SK-N-SH (cell line): Measurements from ENCODE around the gene SLC26A2. TPM values are rescaled to one million over a fixed set of nuclear protein-coding genes. Genes with fewer than 3 reads are reported as not detected.

Experiments
- CTCF ChIA-PET: fragments of 300-600, 350-600 bp; formaldehyde crosslinking; extraction: SDS; loops from one replicate; lab custom pipeline; 2021; lab: Yijun Ruan, JAX
- POLR2A ChIA-PET: fragments of 350-600 bp; sonication (Branson Sonifier 250); formaldehyde crosslinking; extraction: SDS; loops from one replicate; lab custom pipeline; 2020; ENCODE audit warnings: antibody characterized with exemption, inconsistent platforms; lab: Yijun Ruan, JAX
- DNase-seq: peaks from one replicate; pipeline ENCODE4 v3.0.0; 2012
- H2AFZ ChIP-seq: fragments of 200-600 bp; sonication (generic); 2 replicates; pipeline ENCODE4 v1.8.1; 2016; ENCODE audit warnings: antibody characterized with exemption, mild to moderate bottlenecking, low read depth
- H3F3A ChIP-seq: fragments of 200-600 bp; sonication (generic); replicated peaks from 2 replicates; pipeline ENCODE3; 2016; ENCODE audit warnings: antibody characterized with exemption, mild to moderate bottlenecking; ENCODE audit not compliant: insufficient read depth
- H3K27ac ChIP-seq, 2 experiments: fragments of 200-500 bp in 1 of 2; fragments of 200-600 bp in 1 of 2; sonication (Bioruptor generic) in 1 of 2; sonication (generic), shearing (Covaris generic) in 1 of 2; 2 replicates each; pipeline versions ENCODE4 v1.5.1 to v1.6.1; 2014 to 2016; ENCODE audit warnings: low read depth in 2 of 2, inconsistent platforms in 1 of 2, low read length in 1 of 2, mild to moderate bottlenecking in 1 of 2, mixed read lengths in 1 of 2
- H3K27me3 ChIP-seq: fragments of 200-600 bp; sonication (generic), shearing (Covaris generic); 2 replicates; pipeline ENCODE4 v1.6.1; 2016; ENCODE audit warnings: mixed run types; ENCODE audit not compliant: insufficient read depth
- H3K36me3 ChIP-seq, 2 experiments: fragments of 200-500 bp in 1 of 2; fragments of 200-600 bp in 1 of 2; sonication (Bioruptor generic) in 1 of 2; sonication (generic) in 1 of 2; replicated peaks in 1 of 2; 2 replicates each; pipeline versions ENCODE3 to v1.5.1; 2014 to 2016; ENCODE audit warnings: low read length in 1 of 2, mild to moderate bottlenecking in 1 of 2; ENCODE audit not compliant: insufficient read depth in 2 of 2, control insufficient read depth in 1 of 2
- H3K4me1 ChIP-seq, 2 experiments: fragments of 200-500 bp in 1 of 2; fragments of 200-600 bp in 1 of 2; sonication (Bioruptor generic) in 1 of 2; sonication (generic), shearing (Covaris generic) in 1 of 2; 2 replicates each; pipeline versions ENCODE4 v1.5.1 to v1.6.1; 2014 to 2016; ENCODE audit warnings: low read depth in 1 of 2, low read length in 1 of 2, mixed run types in 1 of 2; ENCODE audit not compliant: insufficient read depth in 2 of 2, control insufficient read depth in 1 of 2
- H3K4me2 ChIP-seq: fragments of 200-600 bp; sonication (generic), shearing (Covaris generic); 2 replicates; pipeline ENCODE4 v1.6.1; 2017; ENCODE audit warnings: mixed run types
- H3K4me3 ChIP-seq, 2 experiments: fragments of 200-500 bp in 1 of 2; fragments of 200-600 bp in 1 of 2; sonication (Bioruptor generic) in 1 of 2; sonication (generic), shearing (Covaris generic) in 1 of 2; 2 replicates each; pipeline versions ENCODE4 v1.5.1 to v1.8.1; 2014 to 2016; ENCODE audit warnings: low read depth in 2 of 2, inconsistent platforms in 1 of 2, low read length in 1 of 2, mild to moderate bottlenecking in 1 of 2, mixed read lengths in 1 of 2, moderate library complexity in 1 of 2
- H3K79me2 ChIP-seq: fragments of 200-600 bp; sonication (generic); 2 replicates; pipeline ENCODE4 v1.8.1; 2017; ENCODE audit warnings: mild to moderate bottlenecking; ENCODE audit not compliant: insufficient read depth
- H3K9ac ChIP-seq: fragments of 200-600 bp; sonication (generic); 2 replicates; pipeline ENCODE4 v1.6.1; 2017; ENCODE audit warnings: mixed run types
- H3K9me2 ChIP-seq: fragments of 200-600 bp; sonication (generic); 2 replicates; pipeline ENCODE4 v1.6.1; 2017; ENCODE audit warnings: mixed run types
- H3K9me3 ChIP-seq: fragments of 200-600 bp; sonication (generic); 2 replicates; pipeline ENCODE4 v1.6.1; 2017; ENCODE audit warnings: mixed run types, mild to moderate bottlenecking, moderate library complexity
- H4K20me1 ChIP-seq: fragments of 200-600 bp; sonication (generic); 2 replicates; pipeline ENCODE4 v1.6.1; 2017; ENCODE audit warnings: mild to moderate bottlenecking, mixed run types; ENCODE audit not compliant: insufficient read depth
- EP300 ChIP-seq, 2 experiments: IDR thresholded peaks; 2 replicates each; pipeline versions ENCODE4 v1.4.0 to v1.6.1; 2012; ENCODE audit warnings: borderline replicate concordance in 1 of 2, low read depth in 1 of 2, low read length in 1 of 2
- EZH2phosphoT487 ChIP-seq: fragments of 200-600 bp; sonication (generic); IDR thresholded peaks from 2 replicates; pipeline ENCODE4 v1.6.1; 2017; ENCODE audit warnings: low read depth, mixed run types, mild to moderate bottlenecking, antibody characterized with exemption, moderate library complexity, borderline replicate concordance
- FOSL2 ChIP-seq: IDR thresholded peaks from 2 replicates; pipeline ENCODE4 v1.4.0; 2012; ENCODE audit warnings: low read depth, mild to moderate bottlenecking, moderate library complexity, borderline replicate concordance
- GABPA ChIP-seq: IDR thresholded peaks from 2 replicates; pipeline ENCODE4 v1.4.0; 2012; ENCODE audit warnings: low read depth, mild to moderate bottlenecking
- JUND ChIP-seq: IDR thresholded peaks from 2 replicates; pipeline ENCODE4 v1.4.0; 2012
- MAX ChIP-seq: IDR thresholded peaks from 2 replicates; pipeline ENCODE4 v1.4.0; 2012; ENCODE audit warnings: low read depth
- MEF2A ChIP-seq: IDR thresholded peaks from 2 replicates; pipeline ENCODE4 v1.4.0; 2012; ENCODE audit warnings: low read depth, borderline replicate concordance
- MXI1 ChIP-seq: IDR thresholded peaks from 2 replicates; pipeline ENCODE4 v1.6.1; 2012; ENCODE audit warnings: mild to moderate bottlenecking, low read depth, low read length, improper control_type of control experiment
- NFIC ChIP-seq: IDR thresholded peaks from 2 replicates; pipeline ENCODE4 v1.4.0; 2012; ENCODE audit warnings: borderline replicate concordance
- PBX3 ChIP-seq: IDR thresholded peaks from 2 replicates; pipeline ENCODE4; 2012
- RXRA ChIP-seq: IDR thresholded peaks from 2 replicates; pipeline ENCODE4 v1.4.0; 2012; ENCODE audit warnings: low read depth, mild to moderate bottlenecking, borderline replicate concordance
- TCF12 ChIP-seq: IDR thresholded peaks from 2 replicates; pipeline ENCODE4 v1.4.0; 2012
- TEAD4 ChIP-seq: IDR thresholded peaks from 2 replicates; pipeline ENCODE4 v1.4.0; 2012; ENCODE audit warnings: mild to moderate bottlenecking, borderline replicate concordance; ENCODE audit not compliant: insufficient read depth
- YY1 ChIP-seq: IDR thresholded peaks from 2 replicates; pipeline ENCODE4 v1.4.0; 2012; ENCODE audit warnings: low read depth, mild to moderate bottlenecking
- whole genome bisulfite sequencing: methylation state at CpG from one replicate; pipeline ENCODE4 v1.1.6; 2017; ENCODE audit warnings: low lambda C conversion rate; 5-methylcytosine and 5-hydroxymethylcytosine counted together
- polyA plus RNA-seq, 3 experiments: library from polyadenylated mRNA; depleted of rRNA; stranded (reverse); fragments of >200 nt; gene quantifications; 2 replicates each; pipeline ENCODE4 v1.2.3, GENCODE V29; 2012
- TF ChIP-seq, protein P1 (sequence below): IDR thresholded peaks from 2 replicates; pipeline ENCODE4 v1.4.0; 2012; ENCODE audit warnings: low read depth, borderline replicate concordance
- TF ChIP-seq, protein P2 (sequence below): fragments of 200-600 bp; sonication (generic); IDR thresholded peaks from 2 replicates; pipeline ENCODE4 v1.6.1; 2017; ENCODE audit warnings: antibody characterized with exemption, mild to moderate bottlenecking, moderate library complexity

SLC26A2 gene
- polyA plus RNA-seq, 1 of the 3 experiments (the other 2 are of a cell fraction): 1.3 TPM

DNA sequence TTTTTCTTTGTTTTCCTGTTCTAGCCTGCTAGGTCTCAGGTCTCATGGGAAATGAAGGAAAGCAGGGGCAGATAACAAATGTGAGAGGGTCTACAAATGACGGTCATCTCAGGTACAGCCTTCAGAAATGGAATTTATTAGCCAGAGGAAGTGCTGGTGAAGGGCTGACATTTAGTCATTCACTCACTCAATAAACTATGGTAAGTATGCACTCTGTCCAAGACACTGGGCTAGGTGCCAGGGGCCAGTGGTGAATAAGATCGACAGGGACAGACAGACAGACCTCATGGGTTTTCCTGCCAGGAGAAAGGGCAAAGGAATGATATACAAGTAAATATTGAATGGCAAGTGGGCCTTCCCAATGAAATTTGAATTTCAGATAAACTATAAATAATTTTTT is 22.3 kb upstream of the SLC26A2 start:
- Histone ChIP-seq H3K4me2 (peak overlapping the region; percentile 46), H3K9me2 (no peaks in the 10 kb centered on the region), H3K4me3 (no peak overlapping the region), H3K4me1 (peaks cover 5 to 37% of the 10 kb centered on the region in 2 experiments), H3K27ac (peak overlapping the region; percentile 65 to 67; a peak in 3 of 4 replicates), H3K36me3 (no peaks in the 10 kb centered on the region), H3K27me3 (no peaks in the 10 kb centered on the region), H3F3A (peaks cover 22% of the 10 kb centered on the region), H4K20me1 (no peaks in the 10 kb centered on the region), H2AFZ (no peak overlapping the region), H3K9me3 (no peaks in the 10 kb centered on the region), H3K79me2 (no peaks in the 10 kb centered on the region), H3K9ac (peak overlapping the region; percentile 24; the same call in 1 of the 2 replicates)
- 8% methylated on average over 2 of the region's 2 CpGs for WGBS
- CTCF ChIA-PET: no interaction called here
- no peak for TF ChIP-seq MXI1
- TF ChIP-seq JUND: peak; percentile 51
- TF ChIP-seq EP300 (IDR thresholded peaks at IDR 0.05; ENCODE audit: borderline replicate concordance in 1 of 2, low read depth in 1 of 2, low read length in 1 of 2): peak in 1 of 2 experiments; percentile 47; a peak in 1 of 4 replicates
- TF ChIP-seq NFIC: peak; percentile 97
- 0 out of 2 replicates have a peak, but pooled peaks have one; percentile 55 for TF ChIP-seq TEAD4
- TF ChIP-seq FOSL2: peak; percentile 21; the same call in 1 of the 2 replicates
- TF ChIP-seq RXRA: peak; percentile 56; the same call in 1 of the 2 replicates
- no peak for TF ChIP-seq GABPA
- TF ChIP-seq TCF12: peak; percentile 73
- peak; percentile 95 for TF ChIP-seq PBX3
- POLR2A ChIA-PET: no interaction called here
- no peak for DNase-seq

GRCh38 chr5:149938791-149939358 is 21.7 kb upstream of the SLC26A2 start:
- Histone ChIP-seq H3K9ac (peak overlapping the region; percentile 51; the same call in 1 of the 2 replicates), H3K9me3 (no peaks in the 10 kb centered on the region), H2AFZ (peak overlapping the region; percentile 27; the same call in 1 of the 2 replicates), H3K79me2 (no peaks in the 10 kb centered on the region), H3K27me3 (no peaks in the 10 kb centered on the region), H3K27ac (peak overlapping the region; percentile 63 to 67; a peak in 3 of 4 replicates), H3K36me3 (no peaks in the 10 kb centered on the region), H3F3A (peaks cover 22% of the 10 kb centered on the region), H3K4me3 (no peak overlapping the region), H3K4me1 (peaks cover 5 to 37% of the 10 kb centered on the region in 2 experiments), H3K4me2 (peak overlapping the region; percentile 46), H4K20me1 (no peaks in the 10 kb centered on the region), H3K9me2 (no peaks in the 10 kb centered on the region)
- CTCF ChIA-PET: interaction anchor here (1.0 to 1.6 kb wide), 2 partner anchors 21 to 23 kb away, joined by 4 to 7 read pairs; partner anchors contain the start of gene SLC26A2
- POLR2A ChIA-PET: no interaction called here
- WGBS: 31% methylated on average over 4 of the region's 6 CpGs
- no peak for TF ChIP-seq YY1
- TF ChIP-seq PBX3: peak; percentile 13; the same call in 1 of the 2 replicates
- TF ChIP-seq, protein P1, sequence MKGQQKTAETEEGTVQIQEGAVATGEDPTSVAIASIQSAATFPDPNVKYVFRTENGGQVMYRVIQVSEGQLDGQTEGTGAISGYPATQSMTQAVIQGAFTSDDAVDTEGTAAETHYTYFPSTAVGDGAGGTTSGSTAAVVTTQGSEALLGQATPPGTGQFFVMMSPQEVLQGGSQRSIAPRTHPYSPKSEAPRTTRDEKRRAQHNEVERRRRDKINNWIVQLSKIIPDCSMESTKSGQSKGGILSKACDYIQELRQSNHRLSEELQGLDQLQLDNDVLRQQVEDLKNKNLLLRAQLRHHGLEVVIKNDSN: no peak
- peak; percentile 36; the same call in 1 of the 2 replicates for TF ChIP-seq TCF12
- peak; percentile 14; the same call in 1 of the 2 replicates for TF ChIP-seq JUND
- TF ChIP-seq NFIC: peak; percentile 31; the same call in 1 of the 2 replicates
- no peak for TF ChIP-seq EZH2phosphoT487
- TF ChIP-seq, protein P2, sequence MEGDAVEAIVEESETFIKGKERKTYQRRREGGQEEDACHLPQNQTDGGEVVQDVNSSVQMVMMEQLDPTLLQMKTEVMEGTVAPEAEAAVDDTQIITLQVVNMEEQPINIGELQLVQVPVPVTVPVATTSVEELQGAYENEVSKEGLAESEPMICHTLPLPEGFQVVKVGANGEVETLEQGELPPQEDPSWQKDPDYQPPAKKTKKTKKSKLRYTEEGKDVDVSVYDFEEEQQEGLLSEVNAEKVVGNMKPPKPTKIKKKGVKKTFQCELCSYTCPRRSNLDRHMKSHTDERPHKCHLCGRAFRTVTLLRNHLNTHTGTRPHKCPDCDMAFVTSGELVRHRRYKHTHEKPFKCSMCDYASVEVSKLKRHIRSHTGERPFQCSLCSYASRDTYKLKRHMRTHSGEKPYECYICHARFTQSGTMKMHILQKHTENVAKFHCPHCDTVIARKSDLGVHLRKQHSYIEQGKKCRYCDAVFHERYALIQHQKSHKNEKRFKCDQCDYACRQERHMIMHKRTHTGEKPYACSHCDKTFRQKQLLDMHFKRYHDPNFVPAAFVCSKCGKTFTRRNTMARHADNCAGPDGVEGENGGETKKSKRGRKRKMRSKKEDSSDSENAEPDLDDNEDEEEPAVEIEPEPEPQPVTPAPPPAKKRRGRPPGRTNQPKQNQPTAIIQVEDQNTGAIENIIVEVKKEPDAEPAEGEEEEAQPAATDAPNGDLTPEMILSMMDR: no peak
- no peak for TF ChIP-seq MEF2A
- TF ChIP-seq MAX: peak; percentile 82
- DNase-seq: no peak
